CD4-positive, CD25-positive, alpha-beta regulatory T cell (primary cell): ENCODE measurements around the gene ZNF521. TPM values are rescaled to one million over a fixed set of nuclear protein-coding genes. Genes with fewer than 3 reads are reported as not detected.

Experiments
- ATAC-seq, 2 donors: fragments of 150-1000 bp; cut with Tn5 transposase; one replicate each; pipeline ENCODE4 v1.10.0; 2021; ENCODE audit warnings: low read depth in 2 of 2, moderate number of reproducible peaks in 2 of 2, moderate library complexity in 1 of 2
- DNase-seq, 3 donors: peaks; one replicate each; pipeline versions ENCODE4 v3.0.0 to v3.0.0-alpha.2; 2012 to 2022; ENCODE audit warnings: mixed read lengths in 1 of 3
- H3K27ac ChIP-seq: one replicate; pipeline ENCODE4 v1.7.0; 2013; ENCODE audit warnings: mild to moderate bottlenecking, low read length; ENCODE audit not compliant: insufficient read depth, poor library complexity, severe bottlenecking
- H3K27me3 ChIP-seq: one replicate; pipeline ENCODE4 v1.7.0; 2013; ENCODE audit warnings: low read length; ENCODE audit not compliant: control insufficient read depth, insufficient read depth
- H3K36me3 ChIP-seq: one replicate; pipeline ENCODE4 v1.7.0; 2013; ENCODE audit warnings: mild to moderate bottlenecking, low read length, moderate library complexity; ENCODE audit not compliant: control insufficient read depth, insufficient read depth
- H3K4me1 ChIP-seq: 2 replicates; pipeline ENCODE4 v1.7.0; 2013; ENCODE audit warnings: mild to moderate bottlenecking, low read length; ENCODE audit not compliant: insufficient read depth, control insufficient read depth, poor library complexity, severe bottlenecking
- H3K4me3 ChIP-seq: one replicate; pipeline ENCODE4 v1.7.0; 2013; ENCODE audit warnings: low read depth, mild to moderate bottlenecking, low read length, moderate library complexity
- H3K9me3 ChIP-seq, 2 experiments: 1 replicate in 1 of 2; 2 replicates in 1 of 2; pipeline ENCODE4 v1.7.0; 2013; ENCODE audit warnings: low read length in 2 of 2, mild to moderate bottlenecking in 1 of 2, moderate library complexity in 1 of 2; ENCODE audit not compliant: control insufficient read depth in 2 of 2
- H3K27ac Mint-ChIP-seq, 3 donors: one replicate each; pipeline ENCODE4 v1.8.0; 2020 to 2022; ENCODE audit warnings: mild to moderate bottlenecking in 3 of 3, mixed read lengths in 3 of 3, moderate library complexity in 2 of 3
- H3K27me3 Mint-ChIP-seq: one replicate; pipeline ENCODE4 v1.8.0; 2022; ENCODE audit warnings: mild to moderate bottlenecking, mixed read lengths
- H3K36me3 Mint-ChIP-seq: one replicate; pipeline ENCODE4 v1.8.0; 2020; ENCODE audit warnings: mixed read lengths
- H3K4me1 Mint-ChIP-seq, 4 donors: one replicate each; pipeline ENCODE4 v1.8.0; 2020 to 2022; ENCODE audit warnings: mixed read lengths in 4 of 4, mild to moderate bottlenecking in 1 of 4
- H3K4me3 Mint-ChIP-seq, 4 donors: one replicate each; pipeline ENCODE4 v1.8.0; 2020 to 2022; ENCODE audit warnings: mild to moderate bottlenecking in 4 of 4, mixed read lengths in 4 of 4, moderate library complexity in 3 of 4
- H3K9me3 Mint-ChIP-seq, 7 donors: one replicate each; pipeline ENCODE4 v1.8.0; 2020 to 2022; ENCODE audit warnings: mixed read lengths in 7 of 7, mild to moderate bottlenecking in 3 of 7, moderate library complexity in 2 of 7
- polyA plus RNA-seq, 4 donors: library from polyadenylated mRNA; unstranded; fragments of 300-500 nt; fragmentation: Illumina TruSeq; gene quantifications; one replicate each; pipeline ENCODE4 v1.2.3, GENCODE V29; 2021
- total RNA-seq: library from RNA; stranded (reverse); gene quantifications from one replicate; pipeline ENCODE4 v1.2.3, GENCODE V29; 2022

The ZNF521 gene
- total and polyA plus RNA-seq, 5 donors from 2014 or later: 1.8 TPM; not detected in 4

GRCh38 chr18:25210622-25211021 is 141.3 kb downstream of the ZNF521 start:
- no peak overlapping the region for H3K4me3 ChIP-seq
- DNase-seq: no peak
- no peaks in the 10 kb centered on the region for H3K4me1 ChIP-seq
- H3K4me3 Mint-ChIP-seq: no peak overlapping the region
- no peaks in the 10 kb centered on the region for H3K9me3 ChIP-seq
- peaks cover 0 to 4% (median 0%) of the 10 kb centered on the region in 7 donors for H3K9me3 Mint-ChIP-seq
- H3K27ac ChIP-seq: no peak overlapping the region
- H3K27me3 ChIP-seq: no peaks in the 10 kb centered on the region
- H3K4me1 Mint-ChIP-seq: no peaks in the 10 kb centered on the region
- H3K27ac Mint-ChIP-seq: no peak overlapping the region
- no peak for ATAC-seq
- H3K36me3 Mint-ChIP-seq: no peaks in the 10 kb centered on the region
- no peaks in the 10 kb centered on the region for H3K27me3 Mint-ChIP-seq
- H3K36me3 ChIP-seq: no peaks in the 10 kb centered on the region

GRCh38 chr18:25192065-25192464 is 159.9 kb downstream of the ZNF521 start:
- no peak overlapping the region for H3K27ac ChIP-seq
- no peak for ATAC-seq
- H3K36me3 Mint-ChIP-seq: no peaks in the 10 kb centered on the region
- no peak for DNase-seq
- H3K27me3 Mint-ChIP-seq: no peaks in the 10 kb centered on the region
- H3K4me3 ChIP-seq: no peak overlapping the region
- H3K4me1 Mint-ChIP-seq: no peaks in the 10 kb centered on the region
- no peaks in the 10 kb centered on the region for H3K4me1 ChIP-seq
- H3K36me3 ChIP-seq: no peaks in the 10 kb centered on the region
- peaks cover 0 to 2% (median 0%) of the 10 kb centered on the region in 7 donors for H3K9me3 Mint-ChIP-seq
- no peaks in the 10 kb centered on the region for H3K9me3 ChIP-seq
- no peaks in the 10 kb centered on the region for H3K27me3 ChIP-seq
- no peak overlapping the region for H3K27ac Mint-ChIP-seq
- H3K4me3 Mint-ChIP-seq: no peak overlapping the region

- no peak overlapping the region for H3K27ac Mint-ChIP-seq
- peaks cover 0 to 2% (median 0%) of the 10 kb centered on the region in 7 donors for H3K9me3 Mint-ChIP-seq
- no peaks in the 10 kb centered on the region for H3K36me3 Mint-ChIP-seq
- Histone ChIP-seq H3K9me3 (no peaks in the 10 kb centered on the region), H3K36me3 (no peaks in the 10 kb centered on the region), H3K4me3 (no peak overlapping the region), H3K4me1 (no peaks in the 10 kb centered on the region), H3K27me3 (no peaks in the 10 kb centered on the region), H3K27ac (no peak overlapping the region)
- H3K4me1 Mint-ChIP-seq: no peaks in the 10 kb centered on the region
- H3K27me3 Mint-ChIP-seq: no peaks in the 10 kb centered on the region
- ATAC-seq (no peak), DNase-seq (no peak)
- no peak overlapping the region for H3K4me3 Mint-ChIP-seq
Observed at GRCh38 chr18:25190472-25190871, 161.5 kb downstream of the ZNF521 start.

- Histone ChIP-seq H3K36me3 (no peaks in the 10 kb centered on the region), H3K27ac (no peak overlapping the region), H3K27me3 (no peaks in the 10 kb centered on the region), H3K4me3 (no peak overlapping the region), H3K4me1 (no peaks in the 10 kb centered on the region), H3K9me3 (no peaks in the 10 kb centered on the region)
- ATAC-seq (no peak), DNase-seq (no peak)
- H3K9me3 Mint-ChIP-seq: peaks cover 0 to 2% (median 0%) of the 10 kb centered on the region in 7 donors
- H3K4me1 Mint-ChIP-seq: no peaks in the 10 kb centered on the region
- no peak overlapping the region for H3K27ac Mint-ChIP-seq
- no peak overlapping the region for H3K4me3 Mint-ChIP-seq
- H3K27me3 Mint-ChIP-seq: no peaks in the 10 kb centered on the region
- no peaks in the 10 kb centered on the region for H3K36me3 Mint-ChIP-seq
Observed at GRCh38 chr18:25189391-25190185, 162.4 kb downstream of the ZNF521 start.

- H3K36me3 ChIP-seq: no peaks in the 10 kb centered on the region
Observed at GRCh38 chr18:25187521-25188192, 164.3 kb downstream of the ZNF521 start.

GRCh38 chr18:25186871-25187270 is 165.1 kb downstream of the ZNF521 start:
- H3K4me1 Mint-ChIP-seq: no peaks in the 10 kb centered on the region
- no peak overlapping the region for H3K4me3 Mint-ChIP-seq
- no peaks in the 10 kb centered on the region for H3K9me3 ChIP-seq
- no peak for ATAC-seq
- no peaks in the 10 kb centered on the region for H3K4me1 ChIP-seq
- no peak overlapping the region for H3K27ac ChIP-seq
- peaks cover 0 to 2% (median 0%) of the 10 kb centered on the region in 7 donors for H3K9me3 Mint-ChIP-seq
- H3K27me3 ChIP-seq: no peaks in the 10 kb centered on the region
- H3K36me3 Mint-ChIP-seq: no peaks in the 10 kb centered on the region
- no peaks in the 10 kb centered on the region for H3K36me3 ChIP-seq
- no peaks in the 10 kb centered on the region for H3K27me3 Mint-ChIP-seq
- no peak for DNase-seq
- no peak overlapping the region for H3K27ac Mint-ChIP-seq
- no peak overlapping the region for H3K4me3 ChIP-seq

More at GRCh38 chr18:25187521-25188192, 164.3 kb downstream of the ZNF521 start:
- Mint-ChIP-seq H3K36me3 (no peaks in the 10 kb centered on the region), H3K4me3 (no peak overlapping the region), H3K27ac (no peak overlapping the region), H3K4me1 (no peaks in the 10 kb centered on the region), H3K9me3 (peaks cover 0 to 2% (median 0%) of the 10 kb centered on the region in 7 donors), H3K27me3 (no peaks in the 10 kb centered on the region)
- Histone ChIP-seq H3K27ac (no peak overlapping the region), H3K4me1 (no peaks in the 10 kb centered on the region), H3K27me3 (no peaks in the 10 kb centered on the region), H3K9me3 (no peaks in the 10 kb centered on the region), H3K4me3 (no peak overlapping the region)
- DNase-seq (no peak), ATAC-seq (no peak)

GRCh38 chr18:25181993-25182392 is 170.0 kb downstream of the ZNF521 start:
- no peak overlapping the region for H3K4me3 Mint-ChIP-seq
- Histone ChIP-seq H3K36me3 (no peaks in the 10 kb centered on the region), H3K4me3 (no peak overlapping the region), H3K27ac (no peak overlapping the region), H3K9me3 (no peaks in the 10 kb centered on the region), H3K27me3 (no peaks in the 10 kb centered on the region), H3K4me1 (no peaks in the 10 kb centered on the region)
- peaks cover 7% of the 10 kb centered on the region for H3K27me3 Mint-ChIP-seq
- H3K27ac Mint-ChIP-seq: no peak overlapping the region
- DNase-seq: no peak
- no peak for ATAC-seq
- H3K36me3 Mint-ChIP-seq: no peaks in the 10 kb centered on the region
- H3K4me1 Mint-ChIP-seq: no peaks in the 10 kb centered on the region
- no peaks in the 10 kb centered on the region for H3K9me3 Mint-ChIP-seq
